Natural killer cell (primary cell): Measurements from ENCODE around the gene GFER. TPM values are rescaled to one million over a fixed set of nuclear protein-coding genes. Genes with fewer than 3 reads are reported as not detected.
A peak's percentile ranks its signal among the peaks of the same experiment; 100 is the strongest.

Experiments
- ATAC-seq, 3 donors: fragments of 150-1000 bp in 2 of 3; fragments of 200-7000 bp in 1 of 3; cut with Tn5 transposase; 1 replicate in 1 of 3; 2 replicates in 2 of 3; pipeline ENCODE4 v1.10.0; 2021; ENCODE audit warnings: mild to moderate bottlenecking in 2 of 3, moderate library complexity in 2 of 3
- DNase-seq, 2 donors: peaks; one replicate each; pipeline versions ENCODE4 v3.0.0 to v3.0.0-alpha.2; 2013 to 2021; ENCODE audit warnings: mixed read lengths in 1 of 2
- H3K27ac ChIP-seq: one replicate; pipeline ENCODE4 v1.5.1; 2013; ENCODE audit warnings: mild to moderate bottlenecking, low read length
- H3K27me3 ChIP-seq: one replicate; pipeline ENCODE4 v1.6.1; 2013; ENCODE audit warnings: low read length; ENCODE audit not compliant: control insufficient read depth, insufficient read depth
- H3K36me3 ChIP-seq: one replicate; pipeline ENCODE4 v1.6.1; 2013; ENCODE audit warnings: low read length; ENCODE audit not compliant: control insufficient read depth, insufficient read depth
- H3K4me1 ChIP-seq: one replicate; pipeline ENCODE4 v1.6.1; 2013; ENCODE audit warnings: low read length; ENCODE audit not compliant: control insufficient read depth, insufficient read depth
- H3K4me3 ChIP-seq: one replicate; pipeline ENCODE4 v1.5.1; 2013; ENCODE audit warnings: low read length
- H3K9me3 ChIP-seq: one replicate; pipeline ENCODE4 v1.6.1; 2013; ENCODE audit warnings: low read length; ENCODE audit not compliant: control insufficient read depth, insufficient read depth
- H3K27ac Mint-ChIP-seq, 2 donors: one replicate each; pipeline ENCODE4 v1.8.0; 2022; ENCODE audit warnings: mild to moderate bottlenecking in 2 of 2, mixed read lengths in 2 of 2, moderate library complexity in 1 of 2
- H3K27me3 Mint-ChIP-seq, 2 donors: one replicate each; pipeline ENCODE4 v1.8.0; 2022; ENCODE audit warnings: low read depth in 2 of 2, mixed read lengths in 2 of 2
- H3K36me3 Mint-ChIP-seq: one replicate; pipeline ENCODE4 v1.8.0; 2022; ENCODE audit warnings: mixed read lengths
- H3K4me1 Mint-ChIP-seq, 2 donors: one replicate each; pipeline ENCODE4 v1.8.0; 2022; ENCODE audit warnings: mixed read lengths in 2 of 2
- H3K4me3 Mint-ChIP-seq: one replicate; pipeline ENCODE4 v1.8.0; 2022; ENCODE audit warnings: mild to moderate bottlenecking, moderate library complexity, mixed read lengths
- H3K9me3 Mint-ChIP-seq, 2 donors: one replicate each; pipeline ENCODE4 v1.8.0; 2022; ENCODE audit warnings: mixed read lengths in 2 of 2
- WGBS: methylation state at CpG from one replicate; pipeline ENCODE4 v1.1.7; 2013; ENCODE audit warnings: missing lambda C conversion rate; ENCODE audit not compliant: insufficient coverage; 5-methylcytosine and 5-hydroxymethylcytosine counted together
- intact Hi-C: fragments of 100-400 bp; cut with micrococcal nuclease; formaldehyde crosslinking; loops from one replicate; pipeline ENCODE4 v1.14.2; 2022
- total RNA-seq, 4 donors: library from RNA; stranded (reverse); fragments of 120-200 nt in 1 of 4; gene quantifications; one replicate each; pipeline versions ENCODE4 v1.2.3 to v1.2.4, GENCODE V29; 2013 to 2022
- TF ChIP-seq, protein P1 (sequence below): fragments of 200-600 bp; IDR thresholded peaks from one replicate; pipeline ENCODE4 v1.8.0; 2022; ENCODE audit warnings: antibody characterized with exemption

The GFER gene
- total RNA-seq, 3 donors from 2014 or later (not counting 1 experiment from before 2014, with no cell fraction given) = 23.8 to 29.5 (median 24.6) TPM

- Histone ChIP-seq H3K27ac (no peak overlapping the region), H3K4me1 (peaks cover 27% of the 10 kb centered on the region), H3K4me3 (no peak overlapping the region), H3K36me3 (peaks cover 24% of the 10 kb centered on the region), H3K9me3 (no peaks in the 10 kb centered on the region), H3K27me3 (peaks cover 31% of the 10 kb centered on the region)
- 58% methylated on average over 5 of the region's 5 CpGs for WGBS
- peaks cover 4 to 11% of the 10 kb centered on the region in 2 donors for H3K4me1 Mint-ChIP-seq
- no peaks in the 10 kb centered on the region for H3K9me3 Mint-ChIP-seq
- peak overlapping the region in 1 of 2 donors; percentile 72 for H3K27ac Mint-ChIP-seq
- intact Hi-C loops = no loop called here
- DNase-seq (no peak), ATAC-seq (no peak)
- peak overlapping the region; percentile 63 for H3K4me3 Mint-ChIP-seq
- no peaks in the 10 kb centered on the region for H3K36me3 Mint-ChIP-seq
- H3K27me3 Mint-ChIP-seq = peaks cover 0 to 12% of the 10 kb centered on the region in 2 donors
- TF ChIP-seq, protein P1, sequence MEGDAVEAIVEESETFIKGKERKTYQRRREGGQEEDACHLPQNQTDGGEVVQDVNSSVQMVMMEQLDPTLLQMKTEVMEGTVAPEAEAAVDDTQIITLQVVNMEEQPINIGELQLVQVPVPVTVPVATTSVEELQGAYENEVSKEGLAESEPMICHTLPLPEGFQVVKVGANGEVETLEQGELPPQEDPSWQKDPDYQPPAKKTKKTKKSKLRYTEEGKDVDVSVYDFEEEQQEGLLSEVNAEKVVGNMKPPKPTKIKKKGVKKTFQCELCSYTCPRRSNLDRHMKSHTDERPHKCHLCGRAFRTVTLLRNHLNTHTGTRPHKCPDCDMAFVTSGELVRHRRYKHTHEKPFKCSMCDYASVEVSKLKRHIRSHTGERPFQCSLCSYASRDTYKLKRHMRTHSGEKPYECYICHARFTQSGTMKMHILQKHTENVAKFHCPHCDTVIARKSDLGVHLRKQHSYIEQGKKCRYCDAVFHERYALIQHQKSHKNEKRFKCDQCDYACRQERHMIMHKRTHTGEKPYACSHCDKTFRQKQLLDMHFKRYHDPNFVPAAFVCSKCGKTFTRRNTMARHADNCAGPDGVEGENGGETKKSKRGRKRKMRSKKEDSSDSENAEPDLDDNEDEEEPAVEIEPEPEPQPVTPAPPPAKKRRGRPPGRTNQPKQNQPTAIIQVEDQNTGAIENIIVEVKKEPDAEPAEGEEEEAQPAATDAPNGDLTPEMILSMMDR = no peak
Observed at GRCh38 chr16:1982013-1982433, 2.0 kb upstream of the GFER start.

GRCh38 chr16:1982991-1983543 lies 926 bp upstream of the GFER start:
- Histone ChIP-seq H3K4me3 (no peak overlapping the region), H3K9me3 (no peaks in the 10 kb centered on the region), H3K27ac (no peak overlapping the region), H3K27me3 (peaks cover 31% of the 10 kb centered on the region), H3K4me1 (peaks cover 27% of the 10 kb centered on the region), H3K36me3 (peaks cover 16% of the 10 kb centered on the region)
- peak overlapping the region; percentile 26 to 72 for H3K27ac Mint-ChIP-seq
- intact Hi-C loops = no loop called here
- WGBS = 28% methylated on average over 19 of the region's 19 CpGs
- H3K4me1 Mint-ChIP-seq = peaks cover 4 to 12% of the 10 kb centered on the region in 2 donors
- peaks cover 0 to 12% of the 10 kb centered on the region in 2 donors for H3K27me3 Mint-ChIP-seq
- H3K36me3 Mint-ChIP-seq = no peaks in the 10 kb centered on the region
- no peaks in the 10 kb centered on the region for H3K9me3 Mint-ChIP-seq
- peak overlapping the region; percentile 86 for H3K4me3 Mint-ChIP-seq
- ATAC-seq = no peak
- TF ChIP-seq, protein P1 = no peak
- DNase-seq = no peak

DNA sequence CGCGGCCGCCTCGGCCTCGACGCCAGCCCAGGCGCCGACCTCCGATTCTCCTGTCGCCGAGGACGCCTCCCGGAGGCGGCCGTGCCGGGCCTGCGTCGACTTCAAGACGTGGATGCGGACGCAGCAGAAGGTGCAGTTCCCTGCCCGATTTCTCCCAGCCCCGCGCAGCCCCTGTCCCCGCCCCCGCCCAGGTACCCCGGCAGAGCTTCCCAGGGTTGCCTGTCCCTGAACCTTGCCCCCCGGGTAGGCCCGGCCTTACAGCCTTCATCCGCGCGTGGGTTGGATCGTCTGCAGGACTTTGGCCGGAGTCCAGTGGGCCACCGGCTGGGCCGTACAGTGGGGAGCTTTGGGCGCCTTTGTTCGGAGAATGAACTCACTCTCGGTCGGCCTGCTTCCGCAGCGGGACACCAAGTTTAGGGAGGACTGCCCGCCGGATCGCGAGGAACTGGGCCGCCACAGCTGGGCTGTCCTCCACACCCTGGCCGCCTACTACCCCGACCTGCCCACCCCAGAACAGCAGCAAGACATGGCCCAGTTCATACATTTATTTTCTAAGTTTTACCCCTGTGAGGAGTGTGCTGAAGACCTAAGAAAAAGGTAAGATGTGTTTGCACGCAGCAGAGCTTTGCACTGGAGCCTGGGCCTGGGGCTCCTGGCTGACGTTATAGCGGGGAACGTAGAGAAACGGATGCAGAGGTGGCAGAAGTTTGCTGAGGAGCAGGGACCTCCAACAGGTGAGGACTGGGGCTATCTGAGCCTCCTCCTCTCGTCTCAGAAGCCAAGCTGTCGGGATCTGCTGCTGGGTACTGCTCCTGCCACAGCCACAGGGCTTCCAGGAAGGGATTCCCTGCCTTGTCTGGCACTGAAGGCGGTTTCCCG lies 593 bp downstream of the GFER start:
- Mint-ChIP-seq H3K36me3 (no peaks in the 10 kb centered on the region), H3K27ac (peak overlapping the region in 1 of 2 donors; percentile 72), H3K4me1 (peaks cover 4 to 22% of the 10 kb centered on the region in 2 donors), H3K4me3 (peak overlapping the region; percentile 86), H3K27me3 (peaks cover 0 to 14% of the 10 kb centered on the region in 2 donors), H3K9me3 (no peaks in the 10 kb centered on the region)
- Histone ChIP-seq H3K36me3 (peaks cover 10% of the 10 kb centered on the region), H3K27ac (peak overlapping the region; percentile 35), H3K4me1 (peaks cover 32% of the 10 kb centered on the region), H3K27me3 (peaks cover 29% of the 10 kb centered on the region), H3K4me3 (peak overlapping the region; percentile 54), H3K9me3 (no peaks in the 10 kb centered on the region)
- ATAC-seq (peak; percentile 11 to 30 (median 22)), DNase-seq (no peak)
- intact Hi-C loops = no loop called here
- 15% methylated on average over 58 of the region's 58 CpGs for WGBS
- TF ChIP-seq, protein P1 = no peak
